ENCODE results near the gene ARNT2. TPM values are rescaled to one million over a fixed set of nuclear protein-coding genes. Genes with fewer than 3 reads are reported as not detected.

ARNT2 gene
- total and polyA plus RNA-seq, 4 donors = 2.0 to 12.2 (median 5.5) TPM

GRCh38 chr15:80457896-80458295, 53.7 kb downstream of the ARNT2 start:
- Histone ChIP-seq H3K9ac (ENCODE audit: insufficient read depth in 1 of 2, low read length in 2 of 2) (no peak overlapping the region), H3K4me1 (ENCODE audit: control insufficient read depth in 5 of 5, insufficient read depth in 5 of 5, low read length in 5 of 5) (peaks cover 0 to 16% (median 3%) of the 10 kb centered on the region in 5 donors), H3K9me3 (ENCODE audit: control insufficient read depth in 4 of 4, insufficient read depth in 3 of 4, low read length in 3 of 4) (no peaks in the 10 kb centered on the region), H3K27me3 (ENCODE audit: control insufficient read depth in 3 of 3, insufficient read depth in 3 of 3, low read length in 2 of 3) (no peaks in the 10 kb centered on the region), H3K27ac (ENCODE audit: low read depth in 1 of 2, low read length in 1 of 2) (no peak overlapping the region), H3K4me3 (no peak overlapping the region), H3K36me3 (ENCODE audit: control insufficient read depth in 4 of 4, insufficient read depth in 4 of 4, low read length in 4 of 4) (peaks cover 0 to 9% (median 4%) of the 10 kb centered on the region in 4 donors)
- no peak for DNase-seq
- no peak for ATAC-seq (ENCODE audit: insufficient read depth, low FRiP score)
- 93 to 94% methylated on average over 3 of the region's 3 CpGs for WGBS, 2 donors
- no peak for TF ChIP-seq CTCF (IDR thresholded peaks at IDR 0.05; ENCODE audit: control extremely low read depth, extremely low read depth)

GRCh38 chr15:80458580-80458979, 54.4 kb downstream of the ARNT2 start:
- TF ChIP-seq CTCF (IDR thresholded peaks at IDR 0.05; ENCODE audit: control extremely low read depth, extremely low read depth) = no peak
- 80 to 85% methylated on average over 2 of the region's 2 CpGs for WGBS, 2 donors

GRCh38 chr15:80459380-80459779, 55.2 kb downstream of the ARNT2 start:
- Histone ChIP-seq H3K9me3 (ENCODE audit: control insufficient read depth in 4 of 4, insufficient read depth in 3 of 4, low read length in 3 of 4) (no peaks in the 10 kb centered on the region), H3K27ac (ENCODE audit: low read depth in 1 of 2, low read length in 1 of 2) (no peak overlapping the region), H3K4me1 (ENCODE audit: control insufficient read depth in 5 of 5, insufficient read depth in 5 of 5, low read length in 5 of 5) (peaks cover 0 to 16% (median 3%) of the 10 kb centered on the region in 5 donors), H3K4me3 (no peak overlapping the region), H3K27me3 (ENCODE audit: control insufficient read depth in 3 of 3, insufficient read depth in 3 of 3, low read length in 2 of 3) (no peaks in the 10 kb centered on the region), H3K9ac (ENCODE audit: insufficient read depth in 1 of 2, low read length in 2 of 2) (no peak overlapping the region), H3K36me3 (ENCODE audit: control insufficient read depth in 4 of 4, insufficient read depth in 4 of 4, low read length in 4 of 4) (peaks cover 0 to 6% (median 3%) of the 10 kb centered on the region in 4 donors)
- no peak for TF ChIP-seq CTCF (IDR thresholded peaks at IDR 0.05; ENCODE audit: control extremely low read depth, extremely low read depth)
- DNase-seq (no peak), ATAC-seq (ENCODE audit: insufficient read depth, low FRiP score) (no peak)
- 45 to 55% methylated on average over 6 of the region's 6 CpGs for WGBS, 2 donors

More at GRCh38 chr15:80458580-80458979, 54.4 kb downstream of the ARNT2 start:
- H3K9me3 ChIP-seq (ENCODE audit: control insufficient read depth in 4 of 4, insufficient read depth in 3 of 4, low read length in 3 of 4) = no peaks in the 10 kb centered on the region
- ATAC-seq (ENCODE audit: insufficient read depth, low FRiP score) = no peak
- no peak overlapping the region for H3K4me3 ChIP-seq
- no peak overlapping the region for H3K27ac ChIP-seq (ENCODE audit: low read depth in 1 of 2, low read length in 1 of 2)
- H3K27me3 ChIP-seq (ENCODE audit: control insufficient read depth in 3 of 3, insufficient read depth in 3 of 3, low read length in 2 of 3) = no peaks in the 10 kb centered on the region
- peaks cover 0 to 7% (median 3%) of the 10 kb centered on the region in 4 donors for H3K36me3 ChIP-seq (ENCODE audit: control insufficient read depth in 4 of 4, insufficient read depth in 4 of 4, low read length in 4 of 4)
- H3K4me1 ChIP-seq (ENCODE audit: control insufficient read depth in 5 of 5, insufficient read depth in 5 of 5, low read length in 5 of 5) = peaks cover 0 to 16% (median 3%) of the 10 kb centered on the region in 5 donors
- H3K9ac ChIP-seq (ENCODE audit: insufficient read depth in 1 of 2, low read length in 2 of 2) = no peak overlapping the region
- DNase-seq = no peak

- Histone ChIP-seq H3K9me3 (ENCODE audit: control insufficient read depth in 4 of 4, insufficient read depth in 3 of 4, low read length in 3 of 4) (no peaks in the 10 kb centered on the region), H3K4me3 (no peak overlapping the region), H3K36me3 (ENCODE audit: control insufficient read depth in 4 of 4, insufficient read depth in 4 of 4, low read length in 4 of 4) (peaks cover 0 to 6% (median 3%) of the 10 kb centered on the region in 4 donors), H3K27ac (ENCODE audit: low read depth in 1 of 2, low read length in 1 of 2) (no peak overlapping the region), H3K27me3 (ENCODE audit: control insufficient read depth in 3 of 3, insufficient read depth in 3 of 3, low read length in 2 of 3) (no peaks in the 10 kb centered on the region), H3K9ac (ENCODE audit: insufficient read depth in 1 of 2, low read length in 2 of 2) (no peak overlapping the region), H3K4me1 (ENCODE audit: control insufficient read depth in 5 of 5, insufficient read depth in 5 of 5, low read length in 5 of 5) (peaks cover 0 to 16% (median 3%) of the 10 kb centered on the region in 5 donors)
- 82 to 100% methylated on average over 3 of the region's 3 CpGs for WGBS, 2 donors
- TF ChIP-seq CTCF (IDR thresholded peaks at IDR 0.05; ENCODE audit: control extremely low read depth, extremely low read depth) = no peak
- no peak for ATAC-seq (ENCODE audit: insufficient read depth, low FRiP score)
- DNase-seq = no peak
These were observed 55.6 kb downstream of the ARNT2 start for GRCh38 chr15:80459818-80460217.
